GM12892 (cell line): Measurements from ENCODE around the gene HK3.

Source experiments
- POLR2A ChIP-seq: IDR thresholded peaks from 2 replicates; pipeline ENCODE4 v1.6.1; 2011; ENCODE audit warnings: low read depth, low read length, control low read depth
- POLR2AphosphoS5 ChIP-seq: IDR thresholded peaks from 2 replicates; pipeline ENCODE4 v1.6.1; 2011; ENCODE audit warnings: low read depth, low read length, control low read depth

DNA sequence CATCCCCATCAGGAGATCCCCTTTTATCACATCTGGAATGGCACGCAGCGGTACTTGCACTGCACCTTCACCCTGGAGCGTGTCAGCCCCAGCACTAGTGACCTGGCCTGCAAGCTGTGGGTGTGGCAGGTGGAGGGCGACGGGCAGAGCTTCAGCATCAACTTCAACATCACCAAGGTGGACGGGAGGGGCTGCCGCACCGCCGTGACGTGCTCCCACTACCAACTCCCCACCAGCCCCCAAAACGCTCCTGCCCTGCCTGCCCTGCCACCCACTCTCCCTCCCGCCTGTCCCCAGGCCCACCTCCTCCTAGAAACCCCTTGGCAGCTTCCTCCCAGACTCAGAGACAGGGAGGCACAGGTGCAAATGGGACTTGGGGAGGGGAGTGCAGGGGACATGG lies 20.7 kb downstream of the HK3 start:
- TF ChIP-seq POLR2A, result no peak
- no peak for TF ChIP-seq POLR2AphosphoS5
